GM23338 (cell line): Measurements from ENCODE around the gene OR2J2. TPM values are rescaled to one million over a fixed set of nuclear protein-coding genes. Genes with fewer than 3 reads are reported as not detected.
"Not testable (repeated sequence)": the region's sequence is repeated elsewhere in the genome, so short reads cannot be mapped to it uniquely, and the experiment has no call there.

Experiments used
- ATAC-seq: fragments of 200-7000 bp; cut with Tn5 transposase; 3 replicates; pipeline ENCODE4 v1.9.1; 2020
- DNase-seq: peaks from one replicate; pipeline ENCODE4 v3.0.0-alpha.2; 2015; ENCODE audit warnings: low spot score
- H2AFZ ChIP-seq: fragments of 200-600 bp; sonication (generic); 2 replicates; pipeline ENCODE4 v1.8.0; 2016; ENCODE audit warnings: antibody characterized with exemption, mild to moderate bottlenecking, moderate library complexity
- H3F3A ChIP-seq: fragments of 200-600 bp; sonication (generic); replicated peaks from 2 replicates; pipeline ENCODE4 v1.8.0; 2017; ENCODE audit warnings: antibody characterized with exemption, mixed run types, low read depth
- H3K27ac ChIP-seq: fragments of 200-600 bp; sonication (generic); 2 replicates; pipeline ENCODE4 v1.6.1; 2016; ENCODE audit warnings: low read depth
- H3K27me3 ChIP-seq: fragments of 200-600 bp; sonication (generic); 2 replicates; pipeline ENCODE4 v1.8.0; 2016; ENCODE audit warnings: mild to moderate bottlenecking, mixed run types, moderate library complexity; ENCODE audit not compliant: insufficient read depth
- H3K36me3 ChIP-seq: fragments of 200-600 bp; sonication (generic); 2 replicates; pipeline ENCODE4 v1.8.0; 2016; ENCODE audit warnings: mild to moderate bottlenecking; ENCODE audit not compliant: insufficient read depth
- H3K4me1 ChIP-seq: fragments of 200-600 bp; sonication (generic); 2 replicates; pipeline ENCODE4 v1.8.0; 2016; ENCODE audit warnings: mild to moderate bottlenecking, moderate library complexity; ENCODE audit not compliant: insufficient read depth
- H3K4me2 ChIP-seq: fragments of 200-600 bp; sonication (generic); 2 replicates; pipeline ENCODE4 v1.7.1; 2017; ENCODE audit warnings: mixed run types
- H3K4me3 ChIP-seq: fragments of 200-600 bp; sonication (generic); 2 replicates; pipeline ENCODE4 v1.6.1; 2016; ENCODE audit warnings: mixed run types
- H3K79me2 ChIP-seq: fragments of 200-600 bp; sonication (generic); replicated peaks from 2 replicates; pipeline ENCODE4 v1.8.0; 2017; ENCODE audit warnings: mild to moderate bottlenecking; ENCODE audit not compliant: insufficient read depth
- H3K9me2 ChIP-seq: fragments of 200-600 bp; sonication (generic); 2 replicates; pipeline ENCODE4 v1.8.0; 2017; ENCODE audit not compliant: insufficient read depth
- H4K20me1 ChIP-seq: fragments of 200-600 bp; sonication (generic); replicated peaks from 2 replicates; pipeline ENCODE4 v1.8.0; 2017; ENCODE audit warnings: mild to moderate bottlenecking; ENCODE audit not compliant: insufficient read depth
- H3K27ac Mint-ChIP-seq: 2 replicates; pipeline ENCODE4 v1.8.0; 2020; ENCODE audit warnings: inconsistent platforms, mild to moderate bottlenecking, moderate library complexity, mixed read lengths
- H3K27me3 Mint-ChIP-seq: 3 replicates; pipeline ENCODE4 v1.8.0; 2022; ENCODE audit warnings: low read depth, mild to moderate bottlenecking, moderate library complexity, mixed read lengths, inconsistent platforms; ENCODE audit not compliant: insufficient read depth, poor library complexity
- H3K36me3 Mint-ChIP-seq: 3 replicates; pipeline ENCODE4 v1.8.0; 2021; ENCODE audit warnings: low read depth, mild to moderate bottlenecking, inconsistent platforms, moderate library complexity, mixed read lengths
- H3K4me1 Mint-ChIP-seq: 3 replicates; pipeline ENCODE4 v1.8.0; 2020; ENCODE audit warnings: mild to moderate bottlenecking, inconsistent platforms, mixed read lengths
- H3K4me3 Mint-ChIP-seq: 3 replicates; pipeline ENCODE4 v1.8.0; 2021; ENCODE audit warnings: moderate library complexity, mild to moderate bottlenecking, inconsistent platforms, mixed read lengths
- H3K9me3 Mint-ChIP-seq: 3 replicates; pipeline ENCODE4 v1.8.0; 2020; ENCODE audit warnings: moderate library complexity, mild to moderate bottlenecking, inconsistent platforms, mixed read lengths
- EZH2phosphoT487 ChIP-seq: fragments of 200-600 bp; sonication (generic); IDR thresholded peaks from one replicate; pipeline ENCODE4 v1.8.1; 2018; ENCODE audit warnings: antibody characterized with exemption; ENCODE audit not compliant: unreplicated experiment
- JUNB ChIP-seq: IDR thresholded peaks from one replicate; pipeline ENCODE4 v1.6.1; 2016; ENCODE audit warnings: antibody characterized with exemption; ENCODE audit not compliant: unreplicated experiment
- NANOG ChIP-seq: IDR thresholded peaks from 2 replicates; pipeline ENCODE4 v1.6.1; 2016; ENCODE audit warnings: antibody characterized with exemption, borderline replicate concordance
- STAT1 ChIP-seq: IDR thresholded peaks from one replicate; pipeline ENCODE4 v1.6.1; 2016; ENCODE audit warnings: antibody characterized with exemption; ENCODE audit not compliant: unreplicated experiment
- ZNF114 ChIP-seq: fragments of 250-450 bp; sonication (Bioruptor Pico); IDR thresholded peaks from 2 replicates; pipeline ENCODE4 v1.5.0; 2020; ENCODE audit warnings: mild to moderate bottlenecking, moderate library complexity
- ZNF331 ChIP-seq: fragments of 250-450 bp; sonication (Bioruptor Pico); IDR thresholded peaks from 2 replicates; pipeline ENCODE4 v1.5.0; 2020; ENCODE audit warnings: low read depth, mild to moderate bottlenecking, moderate library complexity
- polyA plus RNA-seq: library from polyadenylated mRNA; unstranded; fragments of >200 nt; fragmentation: Nextera tagmentation; extraction: Ambion mirVana; gene quantifications from 2 replicates; pipeline ENCODE4 v1.2.1, GENCODE V29; 2016
- total RNA-seq: library from RNA; depleted of rRNA; stranded (reverse); fragments of >200 nt; shearing (Covaris generic); gene quantifications from 2 replicates; pipeline ENCODE4 v1.2.3, GENCODE V29; 2014
- TF ChIP-seq, protein P1 (sequence below): fragments of 250-450 bp; sonication (Bioruptor Pico); IDR thresholded peaks from 2 replicates; pipeline ENCODE4 v1.5.0; 2020; ENCODE audit warnings: mild to moderate bottlenecking, moderate library complexity
- TF ChIP-seq, protein P2 (sequence below), 2 experiments: fragments of 200-600 bp in 1 of 2; sonication (generic) in 1 of 2; conservative IDR thresholded peaks; 2 replicates each; pipeline versions ENCODE4 v1.5.1 to v1.6.1; 2016 to 2017; ENCODE audit warnings: antibody characterized with exemption in 2 of 2, low read depth in 2 of 2, mild to moderate bottlenecking in 2 of 2, moderate library complexity in 1 of 2
- TF ChIP-seq, protein P3 (sequence below): IDR thresholded peaks from one replicate; pipeline ENCODE4 v1.6.1; 2018; ENCODE audit warnings: antibody characterized with exemption; ENCODE audit not compliant: unreplicated experiment
- TF ChIP-seq, protein P4 (sequence below): IDR thresholded peaks from 2 replicates; pipeline ENCODE4 v1.6.1; 2016; ENCODE audit warnings: antibody characterized with exemption

OR2J2 gene
- total and polyA plus RNA-seq, 2 experiments from 2014 or later: not detected

DNA sequence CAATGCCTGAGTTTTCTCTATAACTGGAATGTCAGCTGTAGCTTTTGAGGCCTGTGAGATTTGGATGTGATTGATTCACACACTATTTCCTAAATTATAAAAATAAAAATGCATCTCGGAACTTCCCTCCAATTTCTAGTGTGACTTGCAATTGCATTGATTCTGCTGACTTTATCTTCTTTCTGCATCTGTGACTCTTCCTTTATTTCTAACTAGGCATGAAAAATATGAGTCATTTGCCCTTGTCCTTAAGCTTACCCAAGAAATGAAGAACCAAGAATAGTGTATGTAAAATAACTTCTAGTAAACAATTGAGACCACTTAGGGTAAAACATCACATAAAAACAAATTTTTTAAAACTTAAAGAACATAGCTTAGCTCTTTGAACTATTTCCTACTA is 12.9 kb downstream of the OR2J2 start:
- no peak for DNase-seq
- Histone ChIP-seq H3K9me2 (no peaks in the 10 kb centered on the region; the same call in 1 of the 2 replicates), H3K27me3 (no peaks in the 10 kb centered on the region), H4K20me1 (no peaks in the 10 kb centered on the region), H3K79me2 (no peaks in the 10 kb centered on the region), H3F3A (no peaks in the 10 kb centered on the region), H3K4me3 (no peak overlapping the region), H3K36me3 (no peaks in the 10 kb centered on the region), H3K4me1 (no peaks in the 10 kb centered on the region), H2AFZ (no peak overlapping the region), H3K4me2 (no peak overlapping the region), H3K27ac (no peak overlapping the region)
- H3K36me3 Mint-ChIP-seq: no peaks in the 10 kb centered on the region
- no peak for ATAC-seq
- TF ChIP-seq ZNF331 (no peak), ZNF114 (CRISPR knock-in tag) (no peak), JUNB (no peak), EZH2phosphoT487 (no peak), NANOG (no peak), STAT1 (no peak)
- TF ChIP-seq, protein P1, sequence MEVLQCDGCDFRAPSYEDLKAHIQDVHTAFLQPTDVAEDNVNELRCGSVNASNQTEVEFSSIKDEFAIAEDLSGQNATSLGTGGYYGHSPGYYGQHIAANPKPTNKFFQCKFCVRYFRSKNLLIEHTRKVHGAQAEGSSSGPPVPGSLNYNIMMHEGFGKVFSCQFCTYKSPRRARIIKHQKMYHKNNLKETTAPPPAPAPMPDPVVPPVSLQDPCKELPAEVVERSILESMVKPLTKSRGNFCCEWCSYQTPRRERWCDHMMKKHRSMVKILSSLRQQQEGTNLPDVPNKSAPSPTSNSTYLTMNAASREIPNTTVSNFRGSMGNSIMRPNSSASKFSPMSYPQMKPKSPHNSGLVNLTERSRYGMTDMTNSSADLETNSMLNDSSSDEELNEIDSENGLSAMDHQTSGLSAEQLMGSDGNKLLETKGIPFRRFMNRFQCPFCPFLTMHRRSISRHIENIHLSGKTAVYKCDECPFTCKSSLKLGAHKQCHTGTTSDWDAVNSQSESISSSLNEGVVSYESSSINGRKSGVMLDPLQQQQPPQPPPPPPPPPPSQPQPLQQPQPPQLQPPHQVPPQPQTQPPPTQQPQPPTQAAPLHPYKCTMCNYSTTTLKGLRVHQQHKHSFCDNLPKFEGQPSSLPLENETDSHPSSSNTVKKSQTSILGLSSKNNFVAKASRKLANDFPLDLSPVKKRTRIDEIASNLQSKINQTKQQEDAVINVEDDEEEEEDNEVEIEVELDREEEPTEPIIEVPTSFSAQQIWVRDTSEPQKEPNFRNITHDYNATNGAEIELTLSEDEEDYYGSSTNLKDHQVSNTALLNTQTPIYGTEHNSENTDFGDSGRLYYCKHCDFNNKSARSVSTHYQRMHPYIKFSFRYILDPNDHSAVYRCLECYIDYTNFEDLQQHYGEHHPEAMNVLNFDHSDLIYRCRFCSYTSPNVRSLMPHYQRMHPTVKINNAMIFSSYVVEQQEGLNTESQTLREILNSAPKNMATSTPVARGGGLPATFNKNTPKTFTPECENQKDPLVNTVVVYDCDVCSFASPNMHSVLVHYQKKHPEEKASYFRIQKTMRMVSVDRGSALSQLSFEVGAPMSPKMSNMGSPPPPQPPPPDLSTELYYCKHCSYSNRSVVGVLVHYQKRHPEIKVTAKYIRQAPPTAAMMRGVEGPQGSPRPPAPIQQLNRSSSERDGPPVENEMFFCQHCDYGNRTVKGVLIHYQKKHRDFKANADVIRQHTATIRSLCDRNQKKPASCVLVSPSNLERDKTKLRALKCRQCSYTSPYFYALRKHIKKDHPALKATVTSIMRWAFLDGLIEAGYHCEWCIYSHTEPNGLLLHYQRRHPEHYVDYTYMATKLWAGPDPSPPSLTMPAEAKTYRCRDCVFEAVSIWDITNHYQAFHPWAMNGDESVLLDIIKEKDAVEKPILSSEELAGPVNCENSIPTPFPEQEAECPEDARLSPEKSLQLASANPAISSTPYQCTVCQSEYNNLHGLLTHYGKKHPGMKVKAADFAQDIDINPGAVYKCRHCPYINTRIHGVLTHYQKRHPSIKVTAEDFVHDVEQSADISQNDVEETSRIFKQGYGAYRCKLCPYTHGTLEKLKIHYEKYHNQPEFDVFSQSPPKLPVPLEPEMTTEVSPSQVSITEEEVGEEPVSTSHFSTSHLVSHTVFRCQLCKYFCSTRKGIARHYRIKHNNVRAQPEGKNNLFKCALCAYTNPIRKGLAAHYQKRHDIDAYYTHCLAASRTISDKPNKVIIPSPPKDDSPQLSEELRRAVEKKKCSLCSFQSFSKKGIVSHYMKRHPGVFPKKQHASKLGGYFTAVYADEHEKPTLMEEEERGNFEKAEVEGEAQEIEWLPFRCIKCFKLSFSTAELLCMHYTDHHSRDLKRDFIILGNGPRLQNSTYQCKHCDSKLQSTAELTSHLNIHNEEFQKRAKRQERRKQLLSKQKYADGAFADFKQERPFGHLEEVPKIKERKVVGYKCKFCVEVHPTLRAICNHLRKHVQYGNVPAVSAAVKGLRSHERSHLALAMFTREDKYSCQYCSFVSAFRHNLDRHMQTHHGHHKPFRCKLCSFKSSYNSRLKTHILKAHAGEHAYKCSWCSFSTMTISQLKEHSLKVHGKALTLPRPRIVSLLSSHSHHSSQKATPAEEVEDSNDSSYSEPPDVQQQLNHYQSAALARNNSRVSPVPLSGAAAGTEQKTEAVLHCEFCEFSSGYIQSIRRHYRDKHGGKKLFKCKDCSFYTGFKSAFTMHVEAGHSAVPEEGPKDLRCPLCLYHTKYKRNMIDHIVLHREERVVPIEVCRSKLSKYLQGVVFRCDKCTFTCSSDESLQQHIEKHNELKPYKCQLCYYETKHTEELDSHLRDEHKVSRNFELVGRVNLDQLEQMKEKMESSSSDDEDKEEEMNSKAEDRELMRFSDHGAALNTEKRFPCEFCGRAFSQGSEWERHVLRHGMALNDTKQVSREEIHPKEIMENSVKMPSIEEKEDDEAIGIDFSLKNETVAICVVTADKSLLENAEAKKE (CRISPR knock-in tag): no peak
- TF ChIP-seq, protein P2, sequence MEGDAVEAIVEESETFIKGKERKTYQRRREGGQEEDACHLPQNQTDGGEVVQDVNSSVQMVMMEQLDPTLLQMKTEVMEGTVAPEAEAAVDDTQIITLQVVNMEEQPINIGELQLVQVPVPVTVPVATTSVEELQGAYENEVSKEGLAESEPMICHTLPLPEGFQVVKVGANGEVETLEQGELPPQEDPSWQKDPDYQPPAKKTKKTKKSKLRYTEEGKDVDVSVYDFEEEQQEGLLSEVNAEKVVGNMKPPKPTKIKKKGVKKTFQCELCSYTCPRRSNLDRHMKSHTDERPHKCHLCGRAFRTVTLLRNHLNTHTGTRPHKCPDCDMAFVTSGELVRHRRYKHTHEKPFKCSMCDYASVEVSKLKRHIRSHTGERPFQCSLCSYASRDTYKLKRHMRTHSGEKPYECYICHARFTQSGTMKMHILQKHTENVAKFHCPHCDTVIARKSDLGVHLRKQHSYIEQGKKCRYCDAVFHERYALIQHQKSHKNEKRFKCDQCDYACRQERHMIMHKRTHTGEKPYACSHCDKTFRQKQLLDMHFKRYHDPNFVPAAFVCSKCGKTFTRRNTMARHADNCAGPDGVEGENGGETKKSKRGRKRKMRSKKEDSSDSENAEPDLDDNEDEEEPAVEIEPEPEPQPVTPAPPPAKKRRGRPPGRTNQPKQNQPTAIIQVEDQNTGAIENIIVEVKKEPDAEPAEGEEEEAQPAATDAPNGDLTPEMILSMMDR (conservative IDR thresholded peaks at IDR 0.05; ENCODE audit: low read depth in 2 of 2): no peak
- TF ChIP-seq, protein P3, sequence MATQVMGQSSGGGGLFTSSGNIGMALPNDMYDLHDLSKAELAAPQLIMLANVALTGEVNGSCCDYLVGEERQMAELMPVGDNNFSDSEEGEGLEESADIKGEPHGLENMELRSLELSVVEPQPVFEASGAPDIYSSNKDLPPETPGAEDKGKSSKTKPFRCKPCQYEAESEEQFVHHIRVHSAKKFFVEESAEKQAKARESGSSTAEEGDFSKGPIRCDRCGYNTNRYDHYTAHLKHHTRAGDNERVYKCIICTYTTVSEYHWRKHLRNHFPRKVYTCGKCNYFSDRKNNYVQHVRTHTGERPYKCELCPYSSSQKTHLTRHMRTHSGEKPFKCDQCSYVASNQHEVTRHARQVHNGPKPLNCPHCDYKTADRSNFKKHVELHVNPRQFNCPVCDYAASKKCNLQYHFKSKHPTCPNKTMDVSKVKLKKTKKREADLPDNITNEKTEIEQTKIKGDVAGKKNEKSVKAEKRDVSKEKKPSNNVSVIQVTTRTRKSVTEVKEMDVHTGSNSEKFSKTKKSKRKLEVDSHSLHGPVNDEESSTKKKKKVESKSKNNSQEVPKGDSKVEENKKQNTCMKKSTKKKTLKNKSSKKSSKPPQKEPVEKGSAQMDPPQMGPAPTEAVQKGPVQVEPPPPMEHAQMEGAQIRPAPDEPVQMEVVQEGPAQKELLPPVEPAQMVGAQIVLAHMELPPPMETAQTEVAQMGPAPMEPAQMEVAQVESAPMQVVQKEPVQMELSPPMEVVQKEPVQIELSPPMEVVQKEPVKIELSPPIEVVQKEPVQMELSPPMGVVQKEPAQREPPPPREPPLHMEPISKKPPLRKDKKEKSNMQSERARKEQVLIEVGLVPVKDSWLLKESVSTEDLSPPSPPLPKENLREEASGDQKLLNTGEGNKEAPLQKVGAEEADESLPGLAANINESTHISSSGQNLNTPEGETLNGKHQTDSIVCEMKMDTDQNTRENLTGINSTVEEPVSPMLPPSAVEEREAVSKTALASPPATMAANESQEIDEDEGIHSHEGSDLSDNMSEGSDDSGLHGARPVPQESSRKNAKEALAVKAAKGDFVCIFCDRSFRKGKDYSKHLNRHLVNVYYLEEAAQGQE: no peak
- TF ChIP-seq, protein P4, sequence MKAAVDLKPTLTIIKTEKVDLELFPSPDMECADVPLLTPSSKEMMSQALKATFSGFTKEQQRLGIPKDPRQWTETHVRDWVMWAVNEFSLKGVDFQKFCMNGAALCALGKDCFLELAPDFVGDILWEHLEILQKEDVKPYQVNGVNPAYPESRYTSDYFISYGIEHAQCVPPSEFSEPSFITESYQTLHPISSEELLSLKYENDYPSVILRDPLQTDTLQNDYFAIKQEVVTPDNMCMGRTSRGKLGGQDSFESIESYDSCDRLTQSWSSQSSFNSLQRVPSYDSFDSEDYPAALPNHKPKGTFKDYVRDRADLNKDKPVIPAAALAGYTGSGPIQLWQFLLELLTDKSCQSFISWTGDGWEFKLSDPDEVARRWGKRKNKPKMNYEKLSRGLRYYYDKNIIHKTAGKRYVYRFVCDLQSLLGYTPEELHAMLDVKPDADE: no peak
- peaks cover 19% of the 10 kb centered on the region for H3K9me3 Mint-ChIP-seq
- no peak overlapping the region for H3K27ac Mint-ChIP-seq
- H3K4me1 Mint-ChIP-seq: no peaks in the 10 kb centered on the region
- H3K4me3 Mint-ChIP-seq: no peak overlapping the region
- H3K27me3 Mint-ChIP-seq: no peaks in the 10 kb centered on the region

DNA sequence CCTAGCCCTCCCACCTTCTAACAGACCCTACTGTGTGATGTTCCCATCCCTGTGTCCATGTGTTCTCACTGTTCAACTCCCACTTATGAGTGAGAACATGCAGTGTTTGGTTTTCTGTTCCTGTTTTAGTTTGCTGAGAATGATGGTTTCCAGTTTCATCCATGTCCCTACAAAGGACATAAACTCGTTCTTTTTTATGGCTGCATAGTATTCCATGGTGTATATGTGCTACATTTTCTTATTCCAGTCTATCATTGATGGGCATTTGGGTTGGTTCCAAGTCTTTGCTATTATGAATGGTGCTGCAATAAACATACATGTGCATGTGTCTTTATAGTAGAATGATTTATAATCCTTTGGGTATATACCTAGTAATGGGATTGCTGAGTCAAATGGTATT is 18.0 kb downstream of the OR2J2 start:
- H3K36me3 ChIP-seq, H3K27ac ChIP-seq, H3K27me3 ChIP-seq, H3K4me1 ChIP-seq, H3K79me2 ChIP-seq, H4K20me1 ChIP-seq, H3K4me3 ChIP-seq, H3K4me1 Mint-ChIP-seq, H3K27me3 Mint-ChIP-seq, DNase-seq, ATAC-seq, H3K9me2 ChIP-seq, H3K4me2 ChIP-seq, H3F3A ChIP-seq, H2AFZ ChIP-seq, H3K27ac Mint-ChIP-seq, H3K4me3 Mint-ChIP-seq, H3K36me3 Mint-ChIP-seq: not testable (repeated sequence)
- H3K9me3 Mint-ChIP-seq: peaks cover 36% of the 10 kb centered on the region
